GM12878 (cell line): ENCODE results near the gene FAHD2B. TPM values are rescaled to one million over a fixed set of nuclear protein-coding genes. Genes with fewer than 3 reads are reported as not detected.
"Not testable (repeated sequence)": the region's sequence is repeated elsewhere in the genome, so short reads cannot be mapped to it uniquely, and the experiment has no call there.

ENCODE experiments used
- ATAC-seq: fragments of 200-7000 bp; cut with Tn5 transposase; 3 replicates; pipeline ENCODE4 v1.9.1; 2020; ENCODE audit warnings: mild to moderate bottlenecking, moderate library complexity
- BruUV-seq: library from RNA; stranded (reverse); fragments of 400-500 nt; replicated peaks from 2 replicates; lab custom pipeline; 2021; lab: Mats Ljungman, UMichigan
- CTCF ChIA-PET: fragments of 300-600 bp; sonication (Branson Sonifier 250); formaldehyde crosslinking; extraction: SDS; loops from one replicate; lab custom pipeline; 2021; ENCODE audit warnings: inconsistent platforms; lab: Yijun Ruan, JAX
- POLR2A ChIA-PET: fragments of 350-600 bp; formaldehyde crosslinking; extraction: SDS; loops from one replicate; lab custom pipeline; 2021; ENCODE audit warnings: inconsistent platforms; lab: Charles Lee
- RAD21 ChIA-PET: fragments of 300-600 bp; sonication (Branson Sonifier 250); formaldehyde crosslinking; loops from one replicate; lab custom pipeline; 2023; ENCODE audit warnings: antibody characterized with exemption; ENCODE audit not compliant: unreplicated experiment; lab: Charles Lee
- SMC1A ChIA-PET: fragments of 300-600 bp; sonication (Branson Sonifier 250); formaldehyde crosslinking; loops from one replicate; lab custom pipeline; 2023; ENCODE audit not compliant: unreplicated experiment, uncharacterized antibody; lab: Charles Lee
- DNase-seq: peaks from one replicate; pipeline ENCODE4 v3.0.0-alpha.2; 2011; ENCODE audit warnings: low read depth, low spot score
- FAIRE-seq: peaks from 3 replicates; lab custom pipeline; 2011; peaks lifted over from hg19 to GRCh38; lab: Jason Lieb, UNC
- H2AFZ ChIP-seq: 2 replicates; pipeline ENCODE4 v1.6.0; 2011; ENCODE audit warnings: low read depth, low read length, control low read depth; ENCODE audit not compliant: control insufficient read depth
- H3K27ac ChIP-seq: 2 replicates; pipeline ENCODE4 v1.5.1; 2011; ENCODE audit warnings: control low read depth; ENCODE audit not compliant: control insufficient read depth, insufficient read depth
- H3K27me3 ChIP-seq, 2 experiments: replicated peaks in 1 of 2; 2 replicates each; pipeline versions ENCODE4 v1.6.0 to v1.6.1; 2011; ENCODE audit warnings: low read length in 1 of 2; ENCODE audit not compliant: control insufficient read depth in 2 of 2, insufficient read depth in 2 of 2
- H3K36me3 ChIP-seq, 2 experiments: 2 replicates each; pipeline ENCODE4 v1.5.1; 2011; ENCODE audit warnings: low read length in 1 of 2; ENCODE audit not compliant: control insufficient read depth in 2 of 2, insufficient read depth in 2 of 2
- H3K4me1 ChIP-seq: 2 replicates; pipeline ENCODE4 v1.6.1; 2011; ENCODE audit warnings: mild to moderate bottlenecking, low read length, moderate library complexity, mixed read lengths; ENCODE audit not compliant: control insufficient read depth, insufficient read depth
- H3K4me2 ChIP-seq: 2 replicates; pipeline ENCODE4 v1.6.0; 2011; ENCODE audit warnings: control low read depth; ENCODE audit not compliant: control insufficient read depth, insufficient read depth
- H3K4me3 ChIP-seq: fragments of 200-600 bp; sonication (generic); 2 replicates; pipeline ENCODE4 v1.5.1; 2016
- H3K79me2 ChIP-seq: 2 replicates; pipeline ENCODE4 v1.6.0; 2011; ENCODE audit warnings: low read length; ENCODE audit not compliant: control insufficient read depth, insufficient read depth
- H3K9ac ChIP-seq: 2 replicates; pipeline ENCODE4 v1.8.0; 2011; ENCODE audit warnings: low read length, control low read depth, mixed read lengths; ENCODE audit not compliant: control insufficient read depth, insufficient read depth
- H3K9me3 ChIP-seq: replicated peaks from 3 replicates; pipeline ENCODE4 v1.5.1; 2011; ENCODE audit warnings: mild to moderate bottlenecking, low read length; ENCODE audit not compliant: control insufficient read depth, insufficient read depth
- H4K20me1 ChIP-seq: 2 replicates; pipeline ENCODE4 v1.6.0; 2011; ENCODE audit not compliant: control insufficient read depth, insufficient read depth
- WGBS: methylation state at CpG from one replicate; pipeline ENCODE4 v1.1.6; 2016; ENCODE audit warnings: low lambda C conversion rate; ENCODE audit not compliant: insufficient replicate concordance, insufficient coverage; ENCODE audit errors: missing lambda C conversion rate; 5-methylcytosine and 5-hydroxymethylcytosine counted together
- in situ Hi-C: fragments of 300-500 bp; cut with MboI; formaldehyde crosslinking; loops from 9 replicates; pipeline ENCODE4 v1.14.3; 2018; ENCODE audit warnings: mixed read lengths
- intact Hi-C: fragments of 100-400 bp; cut with micrococcal nuclease; formaldehyde crosslinking; loops from one replicate; pipeline ENCODE4 v1.14.2; 2022; ENCODE audit not compliant: unreplicated experiment
- polyA plus RNA-seq, 11 experiments: library from polyadenylated mRNA; depleted of rRNA in 4 of 11; unstranded in 6 of 11; stranded (reverse) in 5 of 11; fragments of >200 nt; fragmentation: Nextera tagmentation in 4 of 11; fragmentation: Illumina TruSeq in 1 of 11; extraction: Ambion mirVana in 4 of 11; extraction: Trizol in 1 of 11; gene quantifications; 1 replicate in 1 of 11; 2 replicates in 10 of 11; pipeline versions ENCODE4 v1.2.1 to v1.2.3, GENCODE V29; 2011 to 2016; ENCODE audit warnings: inconsistent platforms in 2 of 11, missing spikeins in 2 of 11, low read depth in 1 of 11
- total RNA-seq, 4 experiments: library from RNA; depleted of rRNA in 3 of 4; stranded (reverse); fragments of >200 nt in 3 of 4; fragmentation: Illumina TruSeq in 1 of 4; extraction: Trizol in 1 of 4; gene quantifications; 2 replicates each; pipeline versions ENCODE4 v1.2.1 to v1.2.3, GENCODE V29; 2013 to 2021

The FAHD2B gene
- total and polyA plus RNA-seq, 10 of the 15 experiments (the other 5 are each of a cell fraction or from before 2014, with no cell fraction given), result 3.0 to 21.2 (median 16.9) TPM

- H4K20me1 ChIP-seq, H3K27ac ChIP-seq, H3K36me3 ChIP-seq, CTCF ChIA-PET, ATAC-seq, H3K4me1 ChIP-seq, POLR2A ChIA-PET, H3K79me2 ChIP-seq, H3K27me3 ChIP-seq, H2AFZ ChIP-seq, BruUV-seq, H3K9ac ChIP-seq, FAIRE-seq, H3K4me2 ChIP-seq, H3K9me3 ChIP-seq, SMC1A ChIA-PET, DNase-seq, RAD21 ChIA-PET, H3K4me3 ChIP-seq, intact Hi-C loops, in situ Hi-C loops: not testable (repeated sequence)
- WGBS, result 0% methylated on average over 7 of the region's 7 CpGs
These were observed 46.2 kb downstream of the FAHD2B start for GRCh38 chr2:97048448-97048847.

- H4K20me1 ChIP-seq, FAIRE-seq, H3K4me1 ChIP-seq, BruUV-seq, H3K79me2 ChIP-seq, RAD21 ChIA-PET, H3K9me3 ChIP-seq, in situ Hi-C loops, H3K9ac ChIP-seq, H3K36me3 ChIP-seq, H3K27me3 ChIP-seq, DNase-seq, intact Hi-C loops, H3K27ac ChIP-seq, H3K4me2 ChIP-seq, POLR2A ChIA-PET, SMC1A ChIA-PET, ATAC-seq, CTCF ChIA-PET, H3K4me3 ChIP-seq: not testable (repeated sequence)
- WGBS, result 0% methylated on average over 3 of the region's 3 CpGs
- H2AFZ ChIP-seq, result peak overlapping the region; percentile 42; the same call in 1 of the 2 replicates
These were observed 48.0 kb downstream of the FAHD2B start for GRCh38 chr2:97046676-97047075.
